Measurements from ENCODE around the gene TSPOAP1.
A peak's percentile ranks its signal among the peaks of the same experiment; 100 is the strongest.

The TSPOAP1 gene

GRCh38 chr17:58339755-58340404, 11.3 kb upstream of the TSPOAP1 start:
- no peak for DNase-seq

GRCh38 chr17:58338841-58339754, 10.5 kb upstream of the TSPOAP1 start:
- DNase-seq, result peak; percentile 64

- DNase-seq, result no peak
Observed at GRCh38 chr17:58338454-58338840, 9.9 kb upstream of the TSPOAP1 start.

GRCh38 chr17:58337600-58338453, 9.2 kb upstream of the TSPOAP1 start:
- no peak for DNase-seq

- DNase-seq, result no peak
Observed at GRCh38 chr17:58337210-58337599, 8.6 kb upstream of the TSPOAP1 start.

GRCh38 chr17:58336456-58337209, 8.0 kb upstream of the TSPOAP1 start:
- DNase-seq, result no peak

- no peak for DNase-seq
Observed at GRCh38 chr17:58335779-58336455, 7.3 kb upstream of the TSPOAP1 start.

GRCh38 chr17:58335061-58335731, 6.6 kb upstream of the TSPOAP1 start:
- no peak for DNase-seq

- DNase-seq, result no peak
Observed at GRCh38 chr17:58334661-58335060, 6.1 kb upstream of the TSPOAP1 start.

GRCh38 chr17:58334256-58334655, 5.7 kb upstream of the TSPOAP1 start:
- no peak for DNase-seq

- DNase-seq, result no peak
Observed at GRCh38 chr17:58333736-58334207, 5.2 kb upstream of the TSPOAP1 start.

- no peak for DNase-seq
Observed at GRCh38 chr17:58332778-58333735, 4.5 kb upstream of the TSPOAP1 start.

GRCh38 chr17:58331815-58332777, 3.5 kb upstream of the TSPOAP1 start:
- no peak for DNase-seq

GRCh38 chr17:58330997-58331814, 2.6 kb upstream of the TSPOAP1 start:
- no peak for DNase-seq

- DNase-seq, result no peak
Observed at GRCh38 chr17:58330538-58330996, 2.0 kb upstream of the TSPOAP1 start.

GRCh38 chr17:58329810-58330537, 1.4 kb upstream of the TSPOAP1 start:
- no peak for DNase-seq
